ENCODE data around the gene SYT5.
"Not testable (repeated sequence)": the region's sequence is repeated elsewhere in the genome, so short reads cannot be mapped to it uniquely, and the experiment has no call there.

The SYT5 gene

GRCh38 chr19:55179606-55180484 lies at the start of gene SYT5:
Gene SYT5, minus strand, starts transcription at chr19:55180289. Its CDS starts 1,248 bp downstream, at chr19:55179041.
- DNase-seq (ENCODE audit: low spot score) = peak; percentile 97

- no peak for DNase-seq (ENCODE audit: low spot score)
These were observed 49.7 kb upstream of the SYT5 start for GRCh38 chr19:55229789-55230182.

GRCh38 chr19:55229145-55229788 lies 49.2 kb upstream of the SYT5 start:
- DNase-seq (ENCODE audit: low spot score) = no peak

GRCh38 chr19:55228403-55229031 lies 48.4 kb upstream of the SYT5 start, which contains the start of gene TMEM86B:
Gene TMEM86B, minus strand, starts transcription at chr19:55228763. Its CDS starts 22 bp downstream, at chr19:55228741.
- peak; percentile 15 for DNase-seq (ENCODE audit: low spot score)

- peak; percentile 31 for DNase-seq (ENCODE audit: low spot score)
These were observed 47.9 kb upstream of the SYT5 start for GRCh38 chr19:55228015-55228391.

- DNase-seq (ENCODE audit: low spot score) = peak; percentile 11
These were observed 47.3 kb upstream of the SYT5 start for GRCh38 chr19:55227241-55228014.

- DNase-seq (ENCODE audit: low spot score) = no peak
These were observed 46.7 kb upstream of the SYT5 start for GRCh38 chr19:55226788-55227187.

- DNase-seq (ENCODE audit: low spot score) = no peak
These were observed 46.2 kb upstream of the SYT5 start for GRCh38 chr19:55226273-55226672.

- DNase-seq (ENCODE audit: low spot score) = no peak
These were observed 45.4 kb upstream of the SYT5 start for GRCh38 chr19:55225415-55225958.

GRCh38 chr19:55224679-55225414 lies 44.8 kb upstream of the SYT5 start:
- DNase-seq (ENCODE audit: low spot score) = not testable (repeated sequence)

GRCh38 chr19:55224038-55224665 lies 44.1 kb upstream of the SYT5 start:
- no peak for DNase-seq (ENCODE audit: low spot score)

- DNase-seq (ENCODE audit: low spot score) = no peak
These were observed 43.4 kb upstream of the SYT5 start for GRCh38 chr19:55223291-55224037.

GRCh38 chr19:55220525-55220924 lies 40.4 kb upstream of the SYT5 start:
- DNase-seq (ENCODE audit: low spot score) = peak; percentile 72

- DNase-seq (ENCODE audit: low spot score) = peak; percentile 93
These were observed 36.5 kb upstream of the SYT5 start for GRCh38 chr19:55216461-55217198.

- no peak for DNase-seq (ENCODE audit: low spot score)
These were observed 33.5 kb upstream of the SYT5 start for GRCh38 chr19:55213547-55213946.

- DNase-seq (ENCODE audit: low spot score) = peak; percentile 24
These were observed 32.4 kb upstream of the SYT5 start for GRCh38 chr19:55212447-55212846.

GRCh38 chr19:55209693-55210472 lies 29.8 kb upstream of the SYT5 start:
- no peak for DNase-seq (ENCODE audit: low spot score)
